Stimulated activated CD4-positive, alpha-beta T cell treated with anti-CD3 and anti-CD28 coated beads, Interleukin-12 subunit alpha, Interleukin-12 subunit beta, amount 100 ng/mL, for 24 hours (primary cell): Measurements from ENCODE around the gene PDCD11.
"Not testable (repeated sequence)": the region's sequence is repeated elsewhere in the genome, so short reads cannot be mapped to it uniquely, and the experiment has no call there.

Experiments
- DNase-seq, 2 experiments: peaks; one replicate each; pipeline ENCODE4 v3.0.0-alpha.2; 2020; ENCODE audit warnings: low read depth in 2 of 2

PDCD11 gene

DNA sequence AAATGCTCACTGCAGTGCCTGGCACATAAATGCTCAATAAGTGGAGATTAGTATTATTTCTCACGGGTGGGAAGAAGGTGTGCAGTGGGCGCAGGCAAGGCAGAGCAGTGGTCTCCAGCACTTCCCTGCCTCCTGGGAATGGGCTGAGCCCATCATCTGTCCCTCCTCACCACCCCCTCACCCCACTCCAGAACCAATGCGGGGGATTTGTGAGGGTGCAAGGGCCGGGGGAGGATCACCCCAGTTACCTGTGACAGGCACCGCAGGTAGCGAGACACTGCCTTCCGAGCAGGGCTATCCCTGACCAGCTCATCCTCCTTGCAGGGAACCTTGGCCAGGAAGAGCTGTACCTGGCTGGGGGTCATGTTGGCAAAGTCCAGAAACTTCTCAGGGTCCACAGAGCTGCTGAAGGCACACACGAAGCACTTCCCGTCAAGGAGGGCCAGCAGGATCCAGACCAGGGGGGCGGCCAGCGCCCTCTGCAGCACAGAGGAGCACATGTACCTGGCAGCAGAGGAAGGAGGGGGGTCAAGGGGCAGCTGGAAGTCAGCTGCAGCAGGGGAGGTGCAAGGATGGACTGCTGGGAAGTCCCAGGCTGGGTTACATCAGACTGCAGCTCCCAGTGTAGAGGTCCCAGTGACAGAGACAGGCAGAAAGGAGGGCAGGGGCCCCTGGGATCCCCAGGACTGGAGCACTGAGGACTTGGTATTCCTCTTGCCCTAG lies 79.8 kb downstream of the PDCD11 start:
- no peak for DNase-seq

DNA sequence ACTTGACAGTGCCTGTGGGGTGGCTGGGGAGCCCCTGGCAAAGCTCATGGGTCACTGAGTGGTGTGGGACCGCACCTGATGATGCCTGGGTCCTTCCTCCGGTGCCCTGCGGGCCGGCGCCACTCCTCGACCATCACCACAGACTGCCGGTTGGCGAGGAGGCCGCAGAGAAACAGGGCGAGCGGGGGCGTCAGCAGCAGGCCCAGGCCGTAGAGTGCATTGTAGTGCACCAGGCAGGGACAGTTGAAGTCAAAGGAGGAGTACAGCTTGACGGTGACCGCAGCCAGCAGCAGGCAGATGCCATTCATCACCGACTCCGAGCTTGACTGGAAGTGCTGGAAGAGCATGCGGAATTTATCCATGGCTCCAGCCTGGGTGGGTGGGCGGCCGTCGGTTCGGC lies 82.2 kb downstream of the PDCD11 start:
- DNase-seq = no peak

DNA sequence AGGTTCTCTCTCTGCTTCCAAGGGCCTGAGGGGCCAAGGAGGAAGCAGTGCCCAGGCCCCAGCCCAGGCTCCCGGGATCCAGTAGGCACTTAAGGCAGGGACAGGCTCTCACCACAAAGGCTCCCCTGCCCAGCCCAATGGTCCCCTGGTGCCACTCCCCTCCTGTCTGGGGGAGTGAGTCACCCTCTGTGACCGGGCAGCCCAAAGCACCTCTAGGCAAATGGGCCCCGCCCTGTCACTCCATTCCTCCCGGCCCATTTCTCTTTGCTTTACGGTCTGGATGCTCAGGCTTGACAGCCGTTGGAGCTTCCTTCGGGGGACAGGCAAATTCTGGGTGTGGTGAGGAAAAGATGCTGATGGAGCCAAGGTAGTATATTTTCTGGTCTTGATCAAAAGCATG lies 82.7 kb downstream of the PDCD11 start, which contains the start of gene CALHM3:
CALHM3 (minus strand) TSS at position 106 of the 400 bp plus-strand sequence. CDS start 208 bp downstream, outside the sequence.
- DNase-seq = no peak

DNA sequence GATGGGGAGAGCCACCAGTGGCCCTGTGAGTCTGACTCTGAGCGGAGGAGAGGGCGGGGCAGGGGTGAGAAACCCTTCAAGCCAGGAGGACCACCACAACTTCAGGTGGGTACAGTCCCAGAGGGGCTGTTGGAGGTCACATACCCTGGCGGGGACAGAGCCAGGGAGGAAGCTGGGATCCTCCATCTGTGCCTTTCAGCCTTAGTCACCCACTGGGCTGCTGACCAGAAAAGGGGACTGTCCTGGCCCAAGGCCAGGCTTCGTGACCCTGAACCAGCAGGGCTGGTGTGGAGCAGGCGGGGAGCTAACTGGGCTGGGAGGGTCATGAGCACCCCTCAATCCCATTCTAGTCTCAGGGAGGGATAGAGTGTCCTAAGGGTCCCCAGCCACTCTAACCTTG lies 84.1 kb downstream of the PDCD11 start:
- DNase-seq = no peak

DNA sequence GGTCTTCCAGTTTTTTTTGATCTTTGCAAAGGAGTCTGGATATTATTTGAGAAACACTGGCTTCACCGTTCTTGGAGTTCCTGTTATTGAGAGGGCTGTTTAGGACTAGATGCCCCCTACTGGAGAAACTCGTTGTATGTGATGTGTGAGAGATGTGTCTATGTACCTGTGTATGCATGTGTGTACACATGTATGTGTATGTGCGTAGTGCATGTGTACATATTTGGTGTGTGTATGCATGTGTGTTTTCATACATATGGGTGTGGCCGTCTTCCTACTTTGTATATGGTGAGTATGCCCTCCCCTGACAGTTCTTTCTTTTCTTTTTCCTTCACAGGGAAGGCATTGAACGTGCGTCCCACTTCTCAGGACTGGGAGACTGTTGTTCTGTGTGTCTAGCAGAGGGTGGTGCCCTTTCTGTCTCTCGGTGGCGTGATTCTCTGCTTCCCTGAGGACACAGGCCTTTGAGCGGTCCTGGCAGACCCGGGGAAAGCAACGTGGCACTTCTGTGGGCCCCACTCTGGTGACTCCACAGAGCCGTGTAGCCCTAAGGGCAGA lies 85.6 kb downstream of the PDCD11 start:
- DNase-seq = no peak

DNA sequence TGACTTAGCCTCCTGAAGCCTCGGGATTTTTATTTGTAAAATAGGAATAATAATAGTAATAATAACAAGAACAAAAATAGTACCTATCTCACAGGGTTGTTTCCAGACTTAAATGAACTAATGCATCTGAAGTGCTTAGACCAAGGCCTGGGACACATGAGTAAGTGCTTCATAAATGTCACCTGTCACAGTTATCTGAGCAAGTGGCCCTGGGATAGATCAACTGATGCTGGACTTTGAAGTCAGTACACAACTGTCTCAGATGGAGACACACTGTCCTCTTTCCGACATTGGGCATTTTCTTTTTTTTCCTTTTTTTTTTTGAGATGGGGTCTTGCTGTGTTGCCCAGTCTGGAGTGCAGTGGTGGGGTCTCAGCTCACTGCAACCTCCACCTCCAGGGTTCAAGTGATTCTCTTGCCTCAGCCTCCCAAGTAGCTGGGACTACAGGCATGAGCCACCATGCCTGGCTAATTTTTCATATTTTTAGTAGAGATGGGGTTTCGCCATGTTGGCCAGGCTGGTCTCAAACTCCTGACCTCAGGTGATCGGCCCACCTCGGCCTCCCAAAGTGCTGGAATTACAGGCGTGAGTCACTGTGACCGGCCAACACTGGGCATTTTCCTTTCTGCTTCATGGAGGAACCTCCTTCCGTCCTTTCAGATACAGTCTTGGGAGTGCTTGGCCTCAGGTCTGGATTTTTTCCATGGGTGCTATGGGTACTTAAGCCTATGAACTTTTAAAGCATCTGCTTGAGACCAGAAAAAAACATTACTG lies 90.4 kb downstream of the PDCD11 start:
- DNase-seq = not testable (repeated sequence)

DNA sequence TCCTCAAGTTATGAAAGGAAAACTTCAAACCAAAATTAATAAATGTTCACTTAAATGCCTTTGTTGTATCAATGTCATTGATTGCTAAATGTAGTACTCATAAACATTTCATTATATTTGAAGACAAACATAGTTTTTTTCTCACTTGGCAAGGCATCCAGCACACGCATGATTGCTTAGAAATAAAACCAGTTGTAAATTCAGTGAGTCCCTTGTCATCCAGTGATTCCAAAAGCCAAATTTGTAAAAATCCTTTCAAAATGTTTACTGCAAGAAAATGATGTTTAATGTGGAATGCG lies 90.9 kb downstream of the PDCD11 start:
- no peak for DNase-seq

DNA sequence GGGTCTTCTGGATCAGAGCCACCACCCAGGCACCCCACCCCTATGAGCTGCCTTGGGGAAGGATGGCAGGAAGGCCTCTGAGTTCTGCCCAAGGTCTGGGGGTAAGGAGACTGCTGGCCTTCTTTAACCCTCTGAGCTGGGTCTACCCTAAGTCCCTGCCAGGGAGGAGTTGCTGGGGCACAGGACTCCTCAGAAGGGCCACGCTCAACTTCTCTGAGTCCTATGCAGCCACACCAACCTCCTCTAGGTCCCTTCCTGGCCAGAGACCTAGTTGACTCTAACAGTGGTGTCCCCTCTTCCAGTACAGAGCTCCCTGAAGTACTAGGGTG lies 94.5 kb downstream of the PDCD11 start:
- DNase-seq = no peak

DNA sequence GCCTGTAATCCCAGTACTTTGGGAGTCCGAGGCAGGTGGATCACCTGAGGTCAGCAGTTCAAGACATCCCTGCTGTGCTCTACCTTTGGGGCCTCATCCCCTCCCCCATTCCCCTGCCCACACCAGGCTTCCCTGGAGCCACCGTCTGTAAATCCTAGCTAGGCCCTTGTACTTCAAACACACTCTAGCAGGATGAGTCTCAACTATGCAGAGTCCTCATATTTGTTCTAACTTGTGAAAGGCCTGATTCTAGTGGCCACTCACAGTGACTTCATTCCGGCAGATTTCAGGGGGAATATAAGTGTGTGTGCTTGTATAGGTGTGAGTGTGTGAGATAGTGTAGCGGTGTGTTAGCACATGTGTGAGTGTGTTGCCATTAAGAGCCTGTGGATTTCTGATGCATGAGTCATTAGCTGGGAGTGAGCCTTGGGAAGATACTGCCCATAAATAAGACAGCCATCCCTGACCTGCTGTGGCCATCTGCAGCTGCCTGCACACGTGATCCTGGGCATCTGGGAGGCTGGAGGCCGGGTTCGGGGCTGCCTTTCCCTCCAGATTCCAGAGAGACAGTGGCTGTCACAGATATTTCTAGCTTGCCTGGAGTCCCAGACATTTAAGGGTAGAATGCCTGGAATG lies 95.4 kb downstream of the PDCD11 start:
- no peak for DNase-seq

DNA sequence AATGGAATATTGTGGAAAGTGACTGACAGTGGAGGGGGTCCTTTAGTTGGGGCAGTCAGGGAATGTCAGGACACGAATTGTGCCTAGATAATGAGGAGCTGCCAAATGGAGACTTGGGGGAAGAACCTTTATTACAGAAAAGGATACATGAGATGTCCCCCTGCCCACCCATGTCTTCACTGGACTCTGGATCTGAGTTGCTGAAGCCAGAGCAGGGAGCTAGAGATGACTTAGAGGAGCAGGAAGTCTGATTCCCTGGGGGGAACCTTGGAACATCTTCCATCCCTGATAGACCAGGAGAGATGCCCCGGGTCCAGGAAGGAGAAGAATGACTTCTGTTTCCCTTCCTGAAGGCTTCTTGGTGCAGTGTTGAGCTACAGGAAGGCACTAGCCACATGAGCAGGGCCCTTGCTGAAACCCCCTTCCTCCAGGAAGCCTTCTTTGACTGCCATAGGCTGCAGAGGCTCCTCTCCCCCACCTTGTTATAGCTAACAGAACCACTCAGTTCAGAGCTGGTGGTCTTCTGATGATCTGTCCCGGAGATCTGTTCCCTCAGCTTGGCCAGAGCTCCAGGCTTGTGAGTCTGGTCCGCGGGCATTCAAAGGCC lies 96.3 kb downstream of the PDCD11 start:
- DNase-seq = no peak

DNA sequence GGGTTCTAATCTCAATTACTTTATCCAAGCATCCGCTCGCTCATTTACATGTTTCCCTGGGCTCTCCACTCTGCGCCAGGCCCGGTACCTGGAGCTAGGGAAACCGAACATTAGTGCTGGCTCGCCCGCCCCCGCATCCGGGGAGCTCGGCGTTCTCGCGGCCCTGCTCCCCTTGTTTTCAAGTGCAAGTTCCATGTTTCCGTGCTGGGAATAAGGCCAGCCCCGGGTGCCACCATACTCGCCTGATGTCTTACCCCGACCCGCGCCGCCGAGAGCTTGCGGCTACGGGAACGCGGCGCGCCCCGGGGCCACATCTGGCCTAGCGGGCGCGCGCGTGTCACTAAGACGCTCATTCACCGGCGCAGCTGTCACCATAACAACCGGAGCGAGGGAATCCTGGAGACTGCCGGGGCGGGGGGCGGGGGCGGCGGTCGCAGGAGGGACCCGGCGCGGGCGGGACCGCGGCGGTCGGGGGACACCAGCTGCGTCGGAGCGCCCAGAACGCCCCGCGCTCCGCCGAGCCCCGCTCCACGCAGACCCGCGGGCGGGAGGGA lies 97.0 kb downstream of the PDCD11 start, which contains the start of gene NEURL1:
NEURL1 (plus strand) TSS at position 344 of the 554 bp plus-strand sequence. CDS start 683 bp downstream, outside the sequence.
- DNase-seq = no peak

DNA sequence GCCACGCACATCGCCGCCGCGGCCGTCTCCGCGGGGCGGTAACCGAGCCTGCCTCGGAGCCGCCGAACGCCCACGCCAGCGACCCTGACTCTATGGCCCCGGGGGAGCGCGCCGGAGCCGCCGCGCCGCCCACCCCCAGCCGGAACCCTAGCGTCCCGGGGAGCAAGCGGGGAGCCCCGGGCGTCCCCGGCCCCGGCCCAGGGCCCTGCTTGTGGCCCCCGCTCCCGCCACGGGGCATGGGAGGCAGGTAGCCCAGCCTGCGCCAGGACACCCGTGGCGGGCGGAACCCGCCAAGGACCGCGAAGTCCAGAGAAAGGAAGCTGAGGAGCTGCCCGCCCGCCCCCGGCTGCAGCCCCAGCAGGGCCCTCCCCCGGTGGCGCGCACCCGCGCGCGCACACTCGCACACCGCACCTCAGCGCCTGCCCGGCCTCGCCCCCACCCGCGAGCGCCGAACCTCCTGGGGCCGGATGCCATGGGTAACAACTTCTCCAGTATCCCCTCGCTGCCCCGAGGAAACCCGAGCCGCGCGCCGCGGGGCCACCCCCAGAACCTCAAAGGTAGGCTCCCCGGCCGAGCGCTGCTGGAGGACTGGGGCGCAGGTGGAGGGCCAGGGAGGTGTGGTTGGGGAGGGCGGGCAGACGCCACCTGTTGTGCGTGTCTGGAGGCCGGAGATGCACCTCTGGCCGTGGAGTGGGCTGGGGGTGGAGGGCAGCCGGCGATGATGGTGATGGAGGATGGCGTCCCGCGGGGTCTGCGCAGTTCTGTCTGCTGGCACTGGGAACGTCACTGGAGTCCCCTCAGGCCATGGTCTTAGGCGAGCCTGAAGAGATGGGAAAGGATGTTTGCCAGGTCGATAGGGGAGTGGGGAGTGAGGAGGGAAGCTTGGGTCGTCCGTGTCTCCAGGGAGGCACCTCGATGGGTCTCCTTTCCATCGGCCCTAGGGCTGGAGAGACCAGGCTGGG lies 97.8 kb downstream of the PDCD11 start:
- DNase-seq = peak in 1 of 2 experiments; percentile 31

DNA sequence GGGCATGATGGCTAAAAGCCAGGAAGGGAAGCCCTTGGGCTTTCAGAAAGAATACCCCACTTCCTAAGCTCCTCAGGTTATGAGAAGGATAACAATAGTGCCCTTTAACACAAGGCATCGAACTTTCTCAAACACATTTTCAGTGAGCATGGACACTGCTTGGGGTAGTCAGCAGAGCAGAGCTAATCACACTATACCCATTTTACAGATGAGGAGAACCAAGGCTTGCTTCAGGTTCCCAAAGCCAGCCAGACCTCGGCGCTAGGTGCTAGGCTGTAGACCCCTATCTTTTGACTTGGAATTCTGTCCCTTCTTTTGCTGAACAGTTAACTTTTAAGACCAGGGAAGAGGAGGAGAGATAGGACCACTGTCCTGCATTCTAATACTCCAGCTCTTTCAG lies 98.9 kb downstream of the PDCD11 start:
- DNase-seq = no peak
